OCI-LY7 (cell line): ENCODE measurements around the gene IPP.

Source experiments
- CTCF ChIP-seq: fragments of 200-600 bp; sonication (generic); conservative IDR thresholded peaks from 2 replicates; pipeline ENCODE4 v1.5.1; 2014; ENCODE audit warnings: mild to moderate bottlenecking, antibody characterized with exemption, low read length, moderate library complexity, mixed read lengths
- EZH2phosphoT487 ChIP-seq: fragments of 200-600 bp; sonication (generic); IDR thresholded peaks from 2 replicates; pipeline ENCODE4 v1.6.1; 2018; ENCODE audit warnings: low read depth, borderline replicate concordance, mild to moderate bottlenecking, mixed run types, antibody characterized with exemption, low read length, moderate library complexity, mixed read lengths

GRCh38 chr1:45755697-45756096, 5.2 kb upstream of the IPP start:
- TF ChIP-seq CTCF = no peak
- TF ChIP-seq EZH2phosphoT487 = no peak
